Measurements from ENCODE around the gene FDXR. TPM values are rescaled to one million over a fixed set of nuclear protein-coding genes. Genes with fewer than 3 reads are reported as not detected.

Gene FDXR
- total and polyA plus RNA-seq, 2 of the 8 experiments (the other 6 are each of a cell fraction or from before 2014, with no cell fraction given) = 24.2 to 31.4 TPM

- Histone ChIP-seq H4K91ac (replicated peaks; ENCODE audit: insufficient read length, low read length) (no peak overlapping the region), H3K14ac (ENCODE audit: insufficient read length) (no peak overlapping the region), H3K36me3 (ENCODE audit: control insufficient read depth in 2 of 4, insufficient read depth in 4 of 4, low read length in 3 of 4) (no peaks in the 10 kb centered on the region), H3K4me3 (ENCODE audit: extremely low read depth in 1 of 4, insufficient read depth in 2 of 4, low read depth in 3 of 4, low read length in 4 of 4) (0 out of 8 replicates have a peak overlapping the region, but pooled peaks of 1 of the 4 experiments have one; percentile 75), H3K79me2 (ENCODE audit: control insufficient read depth in 1 of 2, insufficient read depth in 2 of 2, low read length in 2 of 2) (no peaks in the 10 kb centered on the region), H3K23me2 (ENCODE audit: low read depth, low read length) (peaks cover 13% of the 10 kb centered on the region), H2BK5ac (ENCODE audit: low read depth, low read length) (no peak overlapping the region), H3K4me1 (replicated peaks in 1 of 4; ENCODE audit: control insufficient read depth in 3 of 4, insufficient read depth in 4 of 4, low read length in 3 of 4) (peaks cover 0 to 10% (median 4%) of the 10 kb centered on the region in 4 experiments; a peak in 4 of 7 replicates), H3K9me3 (ENCODE audit: insufficient read depth in 2 of 2, low read depth in 1 of 2, low read length in 1 of 2) (no peaks in the 10 kb centered on the region), H3K4me2 (ENCODE audit: insufficient read depth in 1 of 2, low read depth in 2 of 2, low read length in 2 of 2) (peak overlapping the region; percentile 72 to 99; a peak in 3 of 4 replicates), H3K4ac (replicated peaks; ENCODE audit: insufficient read length, low read depth, low read length) (no peak overlapping the region), H2BK12ac (ENCODE audit: low read depth, low read length) (peak overlapping the region; percentile 39; the same call in 1 of the 2 replicates), H3K23ac (ENCODE audit: insufficient read length) (no peak overlapping the region), H4K20me1 (replicated peaks in 1 of 2; ENCODE audit: control insufficient read depth in 1 of 2, insufficient read depth in 2 of 2, low read length in 2 of 2) (peaks cover 0 to 2% of the 10 kb centered on the region in 2 experiments), H2BK15ac (ENCODE audit: low read length) (0 out of 2 replicates have a peak overlapping the region, but pooled peaks have one; percentile 29), H4K8ac (ENCODE audit: extremely low read depth, insufficient read depth, low read length) (no peak overlapping the region), H2AFZ (ENCODE audit: low read length) (no peak overlapping the region), H4K5ac (ENCODE audit: insufficient read length, low read depth, low read length) (no peak overlapping the region), H3K79me1 (ENCODE audit: low read depth, low read length) (no peaks in the 10 kb centered on the region), H2BK20ac (ENCODE audit: low read length) (no peak overlapping the region), H3K18ac (ENCODE audit: extremely low read depth, low read length) (no peak overlapping the region), H3K56ac (replicated peaks; ENCODE audit: insufficient read length, low read depth, low read length) (no peak overlapping the region), H3K27me3 (replicated peaks in 1 of 4; ENCODE audit: control insufficient read depth in 3 of 4, extremely low read depth in 1 of 4, insufficient read depth in 3 of 4, low read length in 3 of 4) (peaks cover 16 to 43% (median 37%) of the 10 kb centered on the region in 4 experiments; a peak in 6 of 7 replicates), H2AK5ac (ENCODE audit: low read depth, low read length) (no peak overlapping the region), H3K9ac (replicated peaks in 1 of 4; ENCODE audit: extremely low read depth in 1 of 4, low read depth in 3 of 4, low read length in 3 of 4) (no peak overlapping the region), H2BK120ac (replicated peaks; ENCODE audit: low read depth, low read length) (no peak overlapping the region), H3K27ac (ENCODE audit: low read depth, low read length) (no peak overlapping the region)
- FAIRE-seq = no peak
- DNase-seq (ENCODE audit: low read depth in 1 of 2, low spot score in 2 of 2) = no peak
- POLR2A ChIA-PET (ENCODE audit: partially characterized antibody) = interaction anchor here (1.1 to 1.8 kb wide), 5 partner anchors 14 to 120 kb away, joined by 3 to 5 read pairs (median 4); partner anchors contain the start of gene MRPL58
- WGBS, 2 experiments (ENCODE audit: extremely low coverage in 1 of 2, insufficient coverage in 1 of 2, insufficient read length in 1 of 2, insufficient replicate concordance in 2 of 2, low coverage in 1 of 2, low lambda C conversion rate in 2 of 2, missing lambda C conversion rate in 1 of 2) = 76% methylated on average over 19 of the region's 20 CpGs; no CpG with 5 or more reads in 1 of the 2 experiments
- TF ChIP-seq RBBP5 (IDR thresholded peaks at IDR 0.05; ENCODE audit: borderline replicate concordance, low read depth, low read length) (no peak), NRF1 (IDR thresholded peaks at IDR 0.05; ENCODE audit: low read depth, low read length) (no peak), CTCF (IDR thresholded peaks at IDR 0.05; ENCODE audit: control extremely low read depth in 1 of 3, insufficient read depth in 1 of 3, low read depth in 1 of 3, low read length in 3 of 3) (peak in 2 of 3 experiments; percentile 6 to 30; a peak in 2 of 4 replicates), POLR2AphosphoS5 (IDR thresholded peaks at IDR 0.05; ENCODE audit: low read depth, low read length) (no peak)
- CTCF ChIA-PET (ENCODE audit: partially characterized antibody) = interaction anchor here (0.7 to 3.4 kb wide), 6 partner anchors 11 to 147 kb away, joined by 3 to 12 read pairs (median 4); no protein-coding TSS in a partner anchor
These were observed 19.4 kb upstream of the FDXR start for GRCh38 chr17:74892013-74892841.

Data from H1 (cell line).